HepG2 (cell line): ENCODE measurements around the gene KAT6B. TPM values are rescaled to one million over a fixed set of nuclear protein-coding genes. Genes with fewer than 3 reads are reported as not detected.

Source experiments
- ATAC-seq: fragments of 200-7000 bp; cut with Tn5 transposase; 3 replicates; pipeline ENCODE4 v1.9.1; 2020; ENCODE audit warnings: mild to moderate bottlenecking, moderate library complexity
- BruUV-seq: library from RNA; stranded (reverse); fragments of 400-500 nt; replicated peaks from 2 replicates; lab custom pipeline; 2021; lab: Mats Ljungman, UMichigan
- CTCF ChIA-PET: fragments of 300-600 bp; formaldehyde crosslinking; extraction: SDS; loops from one replicate; lab custom pipeline; 2021; ENCODE audit warnings: low total read pairs, inconsistent platforms, low intra/inter-chr PET ratio; lab: Yijun Ruan, JAX
- POLR2A ChIA-PET: fragments of 350-600 bp; sonication (Branson Sonifier 250); formaldehyde crosslinking; loops from one replicate; lab custom pipeline; 2020; ENCODE audit warnings: antibody characterized with exemption, inconsistent platforms; lab: Yijun Ruan, JAX
- DNase-seq: peaks from one replicate; pipeline ENCODE4 v3.0.0-alpha.2; 2015; ENCODE audit warnings: low spot score
- FAIRE-seq: peaks from 3 replicates; lab custom pipeline; 2011; peaks lifted over from hg19 to GRCh38; lab: Jason Lieb, UNC
- H2AFZ ChIP-seq: one replicate; pipeline ENCODE4 v1.6.1; 2011; ENCODE audit warnings: low read length, inconsistent platforms
- H3K27ac ChIP-seq: fragments of 300-600 bp; 3 replicates; pipeline ENCODE4 v1.8.0; 2011; ENCODE audit warnings: mixed run types, mild to moderate bottlenecking, mixed read lengths, low read length, inconsistent platforms; ENCODE audit not compliant: insufficient read depth; ENCODE audit errors: extremely low read length
- H3K27me3 ChIP-seq, 2 experiments: fragments of 200-600 bp in 1 of 2; 2 replicates in 1 of 2; 3 replicates in 1 of 2; pipeline versions ENCODE4 v1.6.0 to v1.8.0; 2011; ENCODE audit warnings: low read length in 2 of 2, mild to moderate bottlenecking in 2 of 2, moderate library complexity in 2 of 2, inconsistent platforms in 1 of 2; ENCODE audit not compliant: insufficient read depth in 2 of 2, control insufficient read depth in 1 of 2
- H3K36me3 ChIP-seq, 2 experiments: fragments of 200-600 bp in 1 of 2; replicated peaks in 1 of 2; 2 replicates in 1 of 2; 3 replicates in 1 of 2; pipeline versions ENCODE4 v1.5.1 to v1.8.0; 2011; ENCODE audit warnings: low read length in 2 of 2, inconsistent platforms in 1 of 2; ENCODE audit not compliant: insufficient read depth in 2 of 2, control insufficient read depth in 1 of 2
- H3K4me1 ChIP-seq: 2 replicates; pipeline ENCODE4 v1.5.1; 2012; ENCODE audit warnings: low read length, inconsistent platforms; ENCODE audit not compliant: insufficient read depth
- H3K4me2 ChIP-seq: 2 replicates; pipeline ENCODE4 v1.6.0; 2011; ENCODE audit warnings: low read depth, low read length, inconsistent platforms
- H3K4me3 ChIP-seq, 3 experiments: fragments of 200-600 bp in 1 of 3; sonication (generic), shearing (Covaris generic) in 1 of 3; replicated peaks in 1 of 3; 2 replicates each; pipeline ENCODE4 v1.5.1; 2011 to 2016; ENCODE audit warnings: low read length in 3 of 3, inconsistent platforms in 2 of 3, low read depth in 2 of 3, mild to moderate bottlenecking in 2 of 3, control low read depth in 1 of 3, mixed read lengths in 1 of 3; ENCODE audit not compliant: insufficient read depth in 1 of 3
- H3K79me2 ChIP-seq: one replicate; pipeline ENCODE4 v1.6.1; 2011; ENCODE audit warnings: low read length, inconsistent platforms; ENCODE audit not compliant: insufficient read depth
- H3K9ac ChIP-seq: 2 replicates; pipeline ENCODE4 v1.6.0; 2011; ENCODE audit warnings: mild to moderate bottlenecking, low read depth, low read length, inconsistent platforms; ENCODE audit not compliant: insufficient read depth
- H3K9me3 ChIP-seq: 2 replicates; pipeline ENCODE4 v1.5.1; 2012; ENCODE audit warnings: mild to moderate bottlenecking, low read length
- H4K20me1 ChIP-seq: 2 replicates; pipeline ENCODE4 v1.6.0; 2011; ENCODE audit warnings: inconsistent platforms, mild to moderate bottlenecking, low read length, moderate library complexity; ENCODE audit not compliant: insufficient read depth
- CCDC6 ChIP-seq: sonication (generic); formaldehyde crosslinking; IDR thresholded peaks from 2 replicates; pipeline ENCODE4 v1.8.1; 2022; ENCODE audit warnings: mild to moderate bottlenecking, missing genetic modification reagents, moderate library complexity
- KLF9 ChIP-seq: IDR thresholded peaks from 2 replicates; pipeline ENCODE4 v1.6.1; 2016; ENCODE audit warnings: low read depth
- MIER2 ChIP-seq: IDR thresholded peaks from 2 replicates; pipeline ENCODE4 v1.6.1; 2016; ENCODE audit warnings: missing biosample characterization, missing genetic modification reagents
- RCOR2 ChIP-seq: IDR thresholded peaks from 2 replicates; pipeline ENCODE4 v1.6.1; 2016; ENCODE audit warnings: missing biosample characterization, missing genetic modification reagents
- TBP ChIP-seq: sonication (generic); formaldehyde crosslinking; IDR thresholded peaks from 2 replicates; pipeline ENCODE4 v1.5.0; 2020; ENCODE audit warnings: missing genetic modification reagents
- TRIM24 ChIP-seq: sonication (generic); formaldehyde crosslinking; IDR thresholded peaks from 2 replicates; pipeline ENCODE4 v1.8.0; 2022; ENCODE audit warnings: mild to moderate bottlenecking, missing genetic modification reagents
- ZBTB42 ChIP-seq: sonication (generic); formaldehyde crosslinking; IDR thresholded peaks from 2 replicates; pipeline ENCODE4 v1.5.0; 2020; ENCODE audit warnings: mild to moderate bottlenecking, missing genetic modification reagents
- ZNF205 ChIP-seq: IDR thresholded peaks from 2 replicates; pipeline ENCODE4 v1.6.1; 2018; ENCODE audit warnings: missing biosample characterization, missing genetic modification reagents
- ZNF354B ChIP-seq: sonication (generic); formaldehyde crosslinking; IDR thresholded peaks from 2 replicates; pipeline ENCODE4 v1.8.0; 2022; ENCODE audit warnings: mild to moderate bottlenecking, missing genetic modification reagents
- ZNF550 ChIP-seq: sonication (generic); formaldehyde crosslinking; IDR thresholded peaks from 2 replicates; pipeline ENCODE4 v1.4.0; 2020; ENCODE audit warnings: mild to moderate bottlenecking, missing genetic modification reagents, borderline replicate concordance
- ZNF709 ChIP-seq: sonication (generic); formaldehyde crosslinking; IDR thresholded peaks from 2 replicates; pipeline ENCODE4 v1.5.0; 2020; ENCODE audit warnings: mild to moderate bottlenecking, missing genetic modification reagents
- ZNF766 ChIP-seq: sonication (generic); formaldehyde crosslinking; IDR thresholded peaks from 2 replicates; pipeline ENCODE4 v1.5.0; 2020; ENCODE audit warnings: missing genetic modification reagents, borderline replicate concordance
- ZNF772 ChIP-seq: sonication (generic); formaldehyde crosslinking; IDR thresholded peaks from 2 replicates; pipeline ENCODE4 v1.5.0; 2020; ENCODE audit warnings: mild to moderate bottlenecking, missing genetic modification reagents
- ZSCAN29 ChIP-seq: sonication (generic); formaldehyde crosslinking; conservative IDR thresholded peaks from 2 replicates; pipeline ENCODE4 v1.4.0; 2020; ENCODE audit warnings: mild to moderate bottlenecking, missing genetic modification reagents
- WGBS: methylation state at CpG from one replicate; pipeline ENCODE4 v1.1.6; 2017; ENCODE audit warnings: low lambda C conversion rate; 5-methylcytosine and 5-hydroxymethylcytosine counted together
- in situ Hi-C: cut with HindIII; loops from 2 replicates; pipeline ENCODE4 v1.10.0; 2017; ENCODE audit warnings: low pct_unique_long_range_greater_than_20kb; ENCODE audit not compliant: extremely low pct_ligation_motif_present
- intact Hi-C: fragments of 100-400 bp; cut with micrococcal nuclease; formaldehyde crosslinking; loops from one replicate; pipeline ENCODE4 v1.10.0; 2022; ENCODE audit not compliant: unreplicated experiment
- polyA plus RNA-seq, 8 experiments: library from polyadenylated mRNA; depleted of rRNA in 3 of 8; stranded (reverse) in 7 of 8; unstranded in 1 of 8; fragments of >200 nt; fragmentation: Illumina TruSeq in 4 of 8; extraction: Trizol in 4 of 8; gene quantifications; 2 replicates each; pipeline versions ENCODE4 v1.2.1 to v1.2.3, GENCODE V29; 2011 to 2016; ENCODE audit warnings: low read depth in 4 of 8, missing spikeins in 1 of 8, mixed read lengths in 1 of 8; ENCODE audit not compliant: insufficient read depth in 1 of 8
- total RNA-seq, 5 experiments: library from RNA; depleted of rRNA; stranded (reverse); fragments of >200 nt; fragmentation: Illumina TruSeq; extraction: Trizol; gene quantifications; 2 replicates each; pipeline ENCODE4 v1.2.3, GENCODE V29; 2016; ENCODE audit warnings: low read depth in 1 of 5
- TF ChIP-seq, protein P1 (sequence below): sonication (generic); formaldehyde crosslinking; IDR thresholded peaks from 2 replicates; pipeline ENCODE4 v1.4.0; 2020; ENCODE audit warnings: missing genetic modification reagents
- TF ChIP-seq, protein P2 (sequence below): fragments of 450-650 bp; IDR thresholded peaks from 2 replicates; pipeline ENCODE4 v1.6.1; 2017
- TF ChIP-seq, protein P3 (sequence below): sonication (generic); formaldehyde crosslinking; conservative IDR thresholded peaks from 2 replicates; pipeline ENCODE4 v1.8.1; 2023; ENCODE audit warnings: missing genetic modification reagents
- TF ChIP-seq, protein P4 (sequence below): IDR thresholded peaks from 2 replicates; pipeline ENCODE4 v1.6.1; 2016; ENCODE audit warnings: missing compliant biosample characterization, missing genetic modification reagents, borderline replicate concordance
- TF ChIP-seq, protein P5 (sequence below): sonication (generic); formaldehyde crosslinking; IDR thresholded peaks from 2 replicates; pipeline ENCODE4 v1.8.1; 2022; ENCODE audit warnings: mild to moderate bottlenecking, missing genetic modification reagents

The KAT6B gene
- total and polyA plus RNA-seq, 2 of the 13 experiments (the other 11 are each of a cell fraction or from before 2014, with no cell fraction given), result 3.0 to 9.5 TPM

DNA sequence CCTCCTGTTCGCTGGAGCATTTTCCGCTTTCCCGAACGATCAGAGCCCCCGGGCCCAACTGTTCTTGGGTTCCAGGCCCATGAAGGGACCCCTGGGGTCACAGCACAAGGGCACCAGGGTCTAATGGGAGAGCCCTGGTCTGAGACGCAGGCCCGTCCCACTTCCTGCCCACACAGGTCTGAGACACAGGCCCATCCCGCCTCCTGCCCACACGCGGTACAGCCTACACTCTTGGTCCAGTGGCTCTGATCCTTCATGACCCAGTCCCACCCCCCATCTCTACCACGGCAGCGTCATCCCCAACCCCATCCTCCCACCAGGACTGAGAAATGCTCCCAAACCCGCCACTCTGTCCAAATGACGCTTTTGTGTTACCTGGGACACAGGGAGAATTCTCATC, 246.3 kb downstream of the KAT6B start:
- H3K27me3 ChIP-seq, result peaks cover 0 to 27% of the 10 kb centered on the region in 2 experiments; a peak in 1 of 5 replicates
- no TSS peak for BruUV-seq
- H3K27ac ChIP-seq, result no peak overlapping the region
- H3K9me3 ChIP-seq, result no peaks in the 10 kb centered on the region
- H3K4me2 ChIP-seq, result no peak overlapping the region
- no peaks in the 10 kb centered on the region for H4K20me1 ChIP-seq
- H3K36me3 ChIP-seq, result no peaks in the 10 kb centered on the region
- peaks cover 23% of the 10 kb centered on the region for H3K4me1 ChIP-seq
- TF ChIP-seq, protein P1, sequence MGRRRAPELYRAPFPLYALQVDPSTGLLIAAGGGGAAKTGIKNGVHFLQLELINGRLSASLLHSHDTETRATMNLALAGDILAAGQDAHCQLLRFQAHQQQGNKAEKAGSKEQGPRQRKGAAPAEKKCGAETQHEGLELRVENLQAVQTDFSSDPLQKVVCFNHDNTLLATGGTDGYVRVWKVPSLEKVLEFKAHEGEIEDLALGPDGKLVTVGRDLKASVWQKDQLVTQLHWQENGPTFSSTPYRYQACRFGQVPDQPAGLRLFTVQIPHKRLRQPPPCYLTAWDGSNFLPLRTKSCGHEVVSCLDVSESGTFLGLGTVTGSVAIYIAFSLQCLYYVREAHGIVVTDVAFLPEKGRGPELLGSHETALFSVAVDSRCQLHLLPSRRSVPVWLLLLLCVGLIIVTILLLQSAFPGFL (CRISPR knock-in tag), result no peak
- TF ChIP-seq, protein P2, sequence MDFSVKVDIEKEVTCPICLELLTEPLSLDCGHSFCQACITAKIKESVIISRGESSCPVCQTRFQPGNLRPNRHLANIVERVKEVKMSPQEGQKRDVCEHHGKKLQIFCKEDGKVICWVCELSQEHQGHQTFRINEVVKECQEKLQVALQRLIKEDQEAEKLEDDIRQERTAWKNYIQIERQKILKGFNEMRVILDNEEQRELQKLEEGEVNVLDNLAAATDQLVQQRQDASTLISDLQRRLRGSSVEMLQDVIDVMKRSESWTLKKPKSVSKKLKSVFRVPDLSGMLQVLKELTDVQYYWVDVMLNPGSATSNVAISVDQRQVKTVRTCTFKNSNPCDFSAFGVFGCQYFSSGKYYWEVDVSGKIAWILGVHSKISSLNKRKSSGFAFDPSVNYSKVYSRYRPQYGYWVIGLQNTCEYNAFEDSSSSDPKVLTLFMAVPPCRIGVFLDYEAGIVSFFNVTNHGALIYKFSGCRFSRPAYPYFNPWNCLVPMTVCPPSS, result no peak
- TF ChIP-seq ZNF709 (CRISPR knock-in tag) (no peak), TBP (CRISPR knock-in tag) (no peak), KLF9 (CRISPR knock-in tag) (no peak), RCOR2 (CRISPR knock-in tag) (no peak), ZNF772 (CRISPR knock-in tag) (no peak), ZNF205 (CRISPR knock-in tag) (no peak), TRIM24 (CRISPR knock-in tag) (no peak), ZBTB42 (CRISPR knock-in tag) (no peak), ZNF354B (CRISPR knock-in tag) (no peak), ZSCAN29 (CRISPR knock-in tag) (no peak), MIER2 (CRISPR knock-in tag) (no peak), ZNF550 (CRISPR knock-in tag) (no peak), ZNF766 (CRISPR knock-in tag) (no peak), CCDC6 (CRISPR knock-in tag) (no peak)
- TF ChIP-seq, protein P3, sequence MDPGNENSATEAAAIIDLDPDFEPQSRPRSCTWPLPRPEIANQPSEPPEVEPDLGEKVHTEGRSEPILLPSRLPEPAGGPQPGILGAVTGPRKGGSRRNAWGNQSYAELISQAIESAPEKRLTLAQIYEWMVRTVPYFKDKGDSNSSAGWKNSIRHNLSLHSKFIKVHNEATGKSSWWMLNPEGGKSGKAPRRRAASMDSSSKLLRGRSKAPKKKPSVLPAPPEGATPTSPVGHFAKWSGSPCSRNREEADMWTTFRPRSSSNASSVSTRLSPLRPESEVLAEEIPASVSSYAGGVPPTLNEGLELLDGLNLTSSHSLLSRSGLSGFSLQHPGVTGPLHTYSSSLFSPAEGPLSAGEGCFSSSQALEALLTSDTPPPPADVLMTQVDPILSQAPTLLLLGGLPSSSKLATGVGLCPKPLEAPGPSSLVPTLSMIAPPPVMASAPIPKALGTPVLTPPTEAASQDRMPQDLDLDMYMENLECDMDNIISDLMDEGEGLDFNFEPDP, result no peak
- TF ChIP-seq, protein P4, sequence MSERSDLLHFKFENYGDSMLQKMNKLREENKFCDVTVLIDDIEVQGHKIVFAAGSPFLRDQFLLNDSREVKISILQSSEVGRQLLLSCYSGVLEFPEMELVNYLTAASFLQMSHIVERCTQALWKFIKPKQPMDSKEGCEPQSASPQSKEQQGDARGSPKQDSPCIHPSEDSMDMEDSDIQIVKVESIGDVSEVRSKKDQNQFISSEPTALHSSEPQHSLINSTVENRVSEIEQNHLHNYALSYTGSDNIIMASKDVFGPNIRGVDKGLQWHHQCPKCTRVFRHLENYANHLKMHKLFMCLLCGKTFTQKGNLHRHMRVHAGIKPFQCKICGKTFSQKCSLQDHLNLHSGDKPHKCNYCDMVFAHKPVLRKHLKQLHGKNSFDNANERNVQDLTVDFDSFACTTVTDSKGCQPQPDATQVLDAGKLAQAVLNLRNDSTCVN, result no peak
- TF ChIP-seq, protein P5, sequence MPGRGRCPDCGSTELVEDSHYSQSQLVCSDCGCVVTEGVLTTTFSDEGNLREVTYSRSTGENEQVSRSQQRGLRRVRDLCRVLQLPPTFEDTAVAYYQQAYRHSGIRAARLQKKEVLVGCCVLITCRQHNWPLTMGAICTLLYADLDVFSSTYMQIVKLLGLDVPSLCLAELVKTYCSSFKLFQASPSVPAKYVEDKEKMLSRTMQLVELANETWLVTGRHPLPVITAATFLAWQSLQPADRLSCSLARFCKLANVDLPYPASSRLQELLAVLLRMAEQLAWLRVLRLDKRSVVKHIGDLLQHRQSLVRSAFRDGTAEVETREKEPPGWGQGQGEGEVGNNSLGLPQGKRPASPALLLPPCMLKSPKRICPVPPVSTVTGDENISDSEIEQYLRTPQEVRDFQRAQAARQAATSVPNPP (CRISPR knock-in tag), result no peak
- no peak overlapping the region for H3K4me3 ChIP-seq
- no peak overlapping the region for H3K9ac ChIP-seq
- H2AFZ ChIP-seq, result no peak overlapping the region
- no peak for ATAC-seq
- FAIRE-seq, result no peak
- WGBS, result 73% methylated on average over 14 of the region's 14 CpGs
- ChIA-PET POLR2A (no interaction called here), CTCF (no interaction called here)
- intact Hi-C loops, result no loop called here
- in situ Hi-C loops, result no loop called here
- H3K79me2 ChIP-seq, result no peaks in the 10 kb centered on the region
- no peak for DNase-seq
